Astrocyte (in vitro differentiated cells and primary cell): ENCODE results near the gene TOR4A. TPM values are rescaled to one million over a fixed set of nuclear protein-coding genes. Genes with fewer than 3 reads are reported as not detected.

ENCODE experiments used
- DNase-seq: peaks from one replicate; pipeline ENCODE4 v3.0.0-alpha.2; 2010; ENCODE audit warnings: low read depth
- FAIRE-seq: peaks from 2 replicates; lab custom pipeline; 2011; peaks lifted over from hg19 to GRCh38; lab: Jason Lieb, UNC
- H2AFZ ChIP-seq: 2 replicates; pipeline ENCODE4 v1.6.0; 2012; ENCODE audit warnings: low read depth, low read length, inconsistent platforms
- H3K27ac ChIP-seq: 2 replicates; pipeline ENCODE4 v1.5.1; 2011; ENCODE audit warnings: low read depth, low read length, inconsistent platforms
- H3K27me3 ChIP-seq: 2 replicates; pipeline ENCODE4 v1.6.0; 2011; ENCODE audit warnings: low read length, inconsistent platforms; ENCODE audit not compliant: insufficient read depth
- H3K36me3 ChIP-seq: 2 replicates; pipeline ENCODE4 v1.5.1; 2011; ENCODE audit warnings: low read length, inconsistent platforms; ENCODE audit not compliant: insufficient read depth
- H3K4me1 ChIP-seq: 2 replicates; pipeline ENCODE4 v1.5.1; 2011; ENCODE audit warnings: low read length, inconsistent platforms; ENCODE audit not compliant: insufficient read depth
- H3K4me2 ChIP-seq: 2 replicates; pipeline ENCODE4 v1.6.0; 2012; ENCODE audit warnings: low read length, inconsistent platforms
- H3K4me3 ChIP-seq: 2 replicates; pipeline ENCODE4 v1.5.1; 2011; ENCODE audit warnings: low read depth, mild to moderate bottlenecking, low read length, inconsistent platforms; ENCODE audit not compliant: insufficient read depth
- H3K79me2 ChIP-seq: 2 replicates; pipeline ENCODE4 v1.6.0; 2012; ENCODE audit warnings: mild to moderate bottlenecking, low read length, inconsistent platforms; ENCODE audit not compliant: insufficient read depth
- H3K9ac ChIP-seq: 2 replicates; pipeline ENCODE4 v1.6.0; 2012; ENCODE audit warnings: mild to moderate bottlenecking, low read length, inconsistent platforms
- H3K9me3 ChIP-seq: 2 replicates; pipeline ENCODE4 v1.5.1; 2012; ENCODE audit warnings: low read depth, mild to moderate bottlenecking, low read length, inconsistent platforms; ENCODE audit not compliant: insufficient read depth
- H4K20me1 ChIP-seq: 2 replicates; pipeline ENCODE4 v1.6.0; 2012; ENCODE audit warnings: low read length, inconsistent platforms; ENCODE audit not compliant: insufficient read depth
- H3K27ac Mint-ChIP-seq: one replicate; pipeline ENCODE4 v1.8.0; 2021; ENCODE audit warnings: mild to moderate bottlenecking, mixed read lengths; ENCODE audit not compliant: unreplicated experiment
- H3K27me3 Mint-ChIP-seq: one replicate; pipeline ENCODE4 v1.8.0; 2021; ENCODE audit warnings: low read depth, mixed read lengths; ENCODE audit not compliant: unreplicated experiment
- H3K36me3 Mint-ChIP-seq: one replicate; pipeline ENCODE4 v1.8.0; 2021; ENCODE audit warnings: low read depth, mixed read lengths; ENCODE audit not compliant: unreplicated experiment
- H3K4me1 Mint-ChIP-seq: one replicate; pipeline ENCODE4 v1.8.0; 2021; ENCODE audit warnings: low read depth, mixed read lengths; ENCODE audit not compliant: unreplicated experiment
- H3K4me3 Mint-ChIP-seq: one replicate; pipeline ENCODE4 v1.8.0; 2021; ENCODE audit warnings: mild to moderate bottlenecking, moderate library complexity, mixed read lengths; ENCODE audit not compliant: unreplicated experiment
- H3K9me3 Mint-ChIP-seq: one replicate; pipeline ENCODE4 v1.8.0; 2021; ENCODE audit warnings: mild to moderate bottlenecking, mixed read lengths; ENCODE audit not compliant: unreplicated experiment
- CTCF ChIP-seq: IDR thresholded peaks from 2 replicates; pipeline ENCODE4 v1.5.1; 2011; ENCODE audit warnings: low read depth, mild to moderate bottlenecking, inconsistent platforms, low read length, moderate library complexity; ENCODE audit not compliant: insufficient read depth
- EZH2 ChIP-seq: IDR thresholded peaks from 2 replicates; pipeline ENCODE4 v1.6.1; 2012; ENCODE audit warnings: mild to moderate bottlenecking, low read length, inconsistent platforms; ENCODE audit not compliant: insufficient read depth
- total RNA-seq: library from RNA; stranded (reverse); gene quantifications from 2 replicates; pipeline ENCODE4 v1.2.1, GENCODE V29; 2021

Gene TOR4A
- total RNA-seq, 1 donor from 2014 or later = 11.8 TPM

DNA sequence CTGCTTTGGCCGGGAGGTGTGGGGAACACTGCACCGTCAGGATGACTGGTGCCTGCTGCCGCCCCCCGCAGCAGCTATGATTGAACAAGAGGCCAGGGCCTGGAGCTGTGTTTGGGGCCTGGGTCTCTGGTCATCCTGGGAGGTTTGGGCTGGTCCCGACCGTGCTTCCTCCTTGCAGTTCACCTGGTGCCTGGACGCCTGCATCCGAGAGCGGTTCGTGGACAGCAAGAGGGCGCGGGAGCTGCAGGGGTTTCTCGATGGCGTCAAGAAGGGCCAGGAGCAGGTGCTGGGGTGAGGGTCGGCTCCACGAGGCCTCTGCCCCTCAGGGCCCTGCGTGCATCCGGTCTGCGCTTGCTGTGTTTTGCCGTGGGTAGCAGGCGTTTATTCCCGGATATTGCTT is 13.5 kb upstream of the TOR4A start:
- no peak overlapping the region for H2AFZ ChIP-seq
- Mint-ChIP-seq H3K4me3 (no peak overlapping the region), H3K4me1 (peaks cover 6% of the 10 kb centered on the region), H3K9me3 (no peaks in the 10 kb centered on the region), H3K36me3 (peaks cover 13% of the 10 kb centered on the region), H3K27ac (no peak overlapping the region), H3K27me3 (no peaks in the 10 kb centered on the region)
- no peak overlapping the region for H3K4me3 ChIP-seq
- H4K20me1 ChIP-seq = peaks cover 23% of the 10 kb centered on the region
- no peaks in the 10 kb centered on the region for H3K27me3 ChIP-seq
- DNase-seq = no peak
- H3K4me1 ChIP-seq = peaks cover 4% of the 10 kb centered on the region
- peaks cover 11% of the 10 kb centered on the region for H3K36me3 ChIP-seq
- no peak overlapping the region for H3K9ac ChIP-seq
- no peak overlapping the region for H3K4me2 ChIP-seq
- H3K9me3 ChIP-seq = no peaks in the 10 kb centered on the region
- H3K27ac ChIP-seq = no peak overlapping the region
- H3K79me2 ChIP-seq = peaks cover 23% of the 10 kb centered on the region
- FAIRE-seq = no peak
- TF ChIP-seq CTCF = no peak
- TF ChIP-seq EZH2 = no peak

- Histone ChIP-seq H3K9me3 (no peaks in the 10 kb centered on the region), H3K4me2 (no peak overlapping the region), H4K20me1 (peaks cover 25% of the 10 kb centered on the region), H3K36me3 (peaks cover 15% of the 10 kb centered on the region), H3K4me3 (no peak overlapping the region), H3K79me2 (peaks cover 23% of the 10 kb centered on the region), H3K27ac (no peak overlapping the region), H3K27me3 (no peaks in the 10 kb centered on the region), H3K4me1 (peaks cover 4% of the 10 kb centered on the region), H3K9ac (no peak overlapping the region), H2AFZ (no peak overlapping the region)
- Mint-ChIP-seq H3K9me3 (no peaks in the 10 kb centered on the region), H3K4me1 (peaks cover 6% of the 10 kb centered on the region), H3K36me3 (peaks cover 15% of the 10 kb centered on the region), H3K4me3 (no peak overlapping the region), H3K27ac (no peak overlapping the region), H3K27me3 (no peaks in the 10 kb centered on the region)
- FAIRE-seq (no peak), DNase-seq (no peak)
- no peak for TF ChIP-seq CTCF
- no peak for TF ChIP-seq EZH2
Observed at GRCh38 chr9:137265496-137266161, 11.9 kb upstream of the TOR4A start.

DNA sequence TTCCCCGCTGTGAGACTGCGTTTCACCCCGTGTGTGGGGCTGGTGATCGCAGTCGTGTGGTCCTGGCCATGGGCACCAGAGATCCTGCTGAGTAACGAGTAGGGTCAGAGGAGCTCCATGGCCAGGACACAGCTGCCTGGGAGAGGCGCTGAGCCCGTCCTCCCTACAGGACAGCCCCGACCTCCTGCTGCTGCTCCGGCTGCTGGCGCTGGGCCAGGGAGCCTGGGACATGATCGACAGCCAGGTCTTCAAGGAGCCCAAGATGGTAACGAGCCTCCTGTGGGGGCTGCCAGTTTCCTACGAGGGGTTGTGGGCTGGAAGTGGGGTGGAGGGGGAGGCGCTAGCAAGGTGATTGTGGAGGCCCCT is 11.4 kb upstream of the TOR4A start:
- H3K27ac Mint-ChIP-seq = no peak overlapping the region
- Histone ChIP-seq H3K9ac (no peak overlapping the region), H3K4me2 (no peak overlapping the region), H3K27ac (no peak overlapping the region), H3K27me3 (no peaks in the 10 kb centered on the region), H3K9me3 (no peaks in the 10 kb centered on the region), H4K20me1 (peaks cover 29% of the 10 kb centered on the region), H3K4me3 (no peak overlapping the region), H2AFZ (no peak overlapping the region), H3K36me3 (peaks cover 15% of the 10 kb centered on the region), H3K4me1 (peaks cover 4% of the 10 kb centered on the region), H3K79me2 (peaks cover 23% of the 10 kb centered on the region)
- peaks cover 6% of the 10 kb centered on the region for H3K4me1 Mint-ChIP-seq
- DNase-seq (no peak), FAIRE-seq (no peak)
- TF ChIP-seq CTCF (no peak), EZH2 (no peak)
- H3K36me3 Mint-ChIP-seq = peaks cover 16% of the 10 kb centered on the region
- H3K27me3 Mint-ChIP-seq = no peaks in the 10 kb centered on the region
- H3K9me3 Mint-ChIP-seq = no peaks in the 10 kb centered on the region
- H3K4me3 Mint-ChIP-seq = no peak overlapping the region
